ENCODE measurements around the gene APOB. TPM values are rescaled to one million over a fixed set of nuclear protein-coding genes. Genes with fewer than 3 reads are reported as not detected.

Gene APOB
- total and polyA plus RNA-seq, 2 experiments from 2014 or later = not detected

- H3K4me3 ChIP-seq = no peak overlapping the region
- no peaks in the 10 kb centered on the region for H3F3A ChIP-seq (ENCODE audit: insufficient read depth)
- no peaks in the 10 kb centered on the region for H3K27me3 ChIP-seq (replicated peaks; ENCODE audit: insufficient read depth)
- 14 to 17% methylated on average over 1 of the region's 1 CpG for WGBS, 2 experiments (ENCODE audit: low coverage in 1 of 2, low lambda C conversion rate in 2 of 2, missing lambda C conversion rate in 2 of 2)
- in situ Hi-C loops (cut with MboI) = no loop called here
- H3K27ac ChIP-seq = no peak overlapping the region
- H3K36me3 ChIP-seq (ENCODE audit: low read depth) = no peaks in the 10 kb centered on the region
- no peak overlapping the region for H3K9ac ChIP-seq
- no peaks in the 10 kb centered on the region for H3K4me1 ChIP-seq (ENCODE audit: insufficient read depth)
- no peaks in the 10 kb centered on the region for H3K9me3 ChIP-seq (ENCODE audit: low read depth)
- no peaks in the 10 kb centered on the region for H4K20me1 ChIP-seq (ENCODE audit: insufficient read depth)
- no peak for DNase-seq
- no peak overlapping the region for H3K4me2 ChIP-seq (ENCODE audit: unreplicated experiment)
- H3K9me2 ChIP-seq (ENCODE audit: insufficient read depth) = no peaks in the 10 kb centered on the region
- H3K79me2 ChIP-seq (ENCODE audit: insufficient read depth) = no peaks in the 10 kb centered on the region
- no peak overlapping the region for H2AFZ ChIP-seq
- TF ChIP-seq EZH2 (IDR thresholded peaks at IDR 0.05; ENCODE audit: insufficient read depth, poor library complexity, severe bottlenecking) (no peak), EZH2phosphoT487 (IDR thresholded peaks at IDR 0.05; ENCODE audit: insufficient read depth, low read depth) (no peak)
These were observed 39.6 kb upstream of the APOB start for GRCh38 chr2:21083482-21083881.

- Histone ChIP-seq H2AFZ (no peak overlapping the region), H3K79me2 (ENCODE audit: insufficient read depth) (no peaks in the 10 kb centered on the region), H3K9ac (no peak overlapping the region), H3K4me2 (ENCODE audit: unreplicated experiment) (no peak overlapping the region), H3K9me2 (ENCODE audit: insufficient read depth) (no peaks in the 10 kb centered on the region), H3K36me3 (ENCODE audit: low read depth) (no peaks in the 10 kb centered on the region), H3K9me3 (ENCODE audit: low read depth) (no peaks in the 10 kb centered on the region), H4K20me1 (ENCODE audit: insufficient read depth) (no peaks in the 10 kb centered on the region), H3F3A (ENCODE audit: insufficient read depth) (no peaks in the 10 kb centered on the region), H3K4me3 (no peak overlapping the region), H3K27me3 (replicated peaks; ENCODE audit: insufficient read depth) (no peaks in the 10 kb centered on the region), H3K4me1 (ENCODE audit: insufficient read depth) (no peaks in the 10 kb centered on the region), H3K27ac (no peak overlapping the region)
- no peak for TF ChIP-seq EZH2phosphoT487 (IDR thresholded peaks at IDR 0.05; ENCODE audit: insufficient read depth, low read depth)
- TF ChIP-seq EZH2 (IDR thresholded peaks at IDR 0.05; ENCODE audit: insufficient read depth, poor library complexity, severe bottlenecking) = no peak
- 0 to 7% methylated on average over 1 of the region's 1 CpG for WGBS, 2 experiments (ENCODE audit: low coverage in 1 of 2, low lambda C conversion rate in 2 of 2, missing lambda C conversion rate in 2 of 2)
- DNase-seq = no peak
- in situ Hi-C loops (cut with MboI) = no loop called here
These were observed 34.4 kb upstream of the APOB start for GRCh38 chr2:21078296-21078695.

- Histone ChIP-seq H2AFZ (no peak overlapping the region), H3K4me2 (ENCODE audit: unreplicated experiment) (no peak overlapping the region), H3K9me3 (ENCODE audit: low read depth) (no peaks in the 10 kb centered on the region), H3K27me3 (replicated peaks; ENCODE audit: insufficient read depth) (no peaks in the 10 kb centered on the region), H3K36me3 (ENCODE audit: low read depth) (no peaks in the 10 kb centered on the region), H3K9me2 (ENCODE audit: insufficient read depth) (no peaks in the 10 kb centered on the region), H3K79me2 (ENCODE audit: insufficient read depth) (no peaks in the 10 kb centered on the region), H4K20me1 (ENCODE audit: insufficient read depth) (no peaks in the 10 kb centered on the region), H3K9ac (no peak overlapping the region), H3K4me3 (no peak overlapping the region), H3K27ac (no peak overlapping the region), H3F3A (ENCODE audit: insufficient read depth) (no peaks in the 10 kb centered on the region), H3K4me1 (ENCODE audit: insufficient read depth) (no peaks in the 10 kb centered on the region)
- TF ChIP-seq EZH2 (IDR thresholded peaks at IDR 0.05; ENCODE audit: insufficient read depth, poor library complexity, severe bottlenecking) = no peak
- TF ChIP-seq EZH2phosphoT487 (IDR thresholded peaks at IDR 0.05; ENCODE audit: insufficient read depth, low read depth) = no peak
- 16 to 19% methylated on average over 4 of the region's 4 CpGs for WGBS, 2 experiments (ENCODE audit: low coverage in 1 of 2, low lambda C conversion rate in 2 of 2, missing lambda C conversion rate in 2 of 2)
- no peak for DNase-seq
- in situ Hi-C loops (cut with MboI) = no loop called here
These were observed 28.8 kb upstream of the APOB start for GRCh38 chr2:21072477-21073242.

- no peak overlapping the region for H2AFZ ChIP-seq
These were observed 26.7 kb upstream of the APOB start for GRCh38 chr2:21070341-21071257.

More at GRCh38 chr2:21070341-21071257, 26.7 kb upstream of the APOB start:
- no peak overlapping the region for H3K4me2 ChIP-seq (ENCODE audit: unreplicated experiment)
- H3K9ac ChIP-seq = no peak overlapping the region
- H3K27me3 ChIP-seq (replicated peaks; ENCODE audit: insufficient read depth) = no peaks in the 10 kb centered on the region
- TF ChIP-seq EZH2 (IDR thresholded peaks at IDR 0.05; ENCODE audit: insufficient read depth, poor library complexity, severe bottlenecking) (no peak), EZH2phosphoT487 (IDR thresholded peaks at IDR 0.05; ENCODE audit: insufficient read depth, low read depth) (no peak)
- no peaks in the 10 kb centered on the region for H3K9me2 ChIP-seq (ENCODE audit: insufficient read depth)
- H4K20me1 ChIP-seq (ENCODE audit: insufficient read depth) = no peaks in the 10 kb centered on the region
- no peaks in the 10 kb centered on the region for H3F3A ChIP-seq (ENCODE audit: insufficient read depth)
- H3K27ac ChIP-seq = no peak overlapping the region
- DNase-seq = no peak
- in situ Hi-C loops (cut with MboI) = no loop called here
- H3K79me2 ChIP-seq (ENCODE audit: insufficient read depth) = no peaks in the 10 kb centered on the region
- H3K4me1 ChIP-seq (ENCODE audit: insufficient read depth) = no peaks in the 10 kb centered on the region
- H3K9me3 ChIP-seq (ENCODE audit: low read depth) = no peaks in the 10 kb centered on the region
- H3K36me3 ChIP-seq (ENCODE audit: low read depth) = no peaks in the 10 kb centered on the region
- 46 to 47% methylated on average over 9 of the region's 9 CpGs for WGBS, 2 experiments (ENCODE audit: low coverage in 1 of 2, low lambda C conversion rate in 2 of 2, missing lambda C conversion rate in 2 of 2)
- H3K4me3 ChIP-seq = no peak overlapping the region
